Testis (tissue), 2 donors: Measurements from ENCODE around the gene WDR6.

ENCODE experiments used
- CTCF ChIP-seq, 3 experiments: fragments of 450-650 bp in 2 of 3; fragments of 200-600 bp in 1 of 3; sonication (generic) in 1 of 3; IDR thresholded peaks; one replicate each; pipeline ENCODE4 v1.5.1; 2016 to 2019; ENCODE audit warnings: antibody characterized with exemption in 3 of 3, mild to moderate bottlenecking in 2 of 3, moderate library complexity in 1 of 3
- POLR2A ChIP-seq: fragments of 450-650 bp; IDR thresholded peaks from one replicate; pipeline ENCODE4 v1.6.1; 2017; ENCODE audit warnings: antibody characterized with exemption, mild to moderate bottlenecking, moderate library complexity

- TF ChIP-seq POLR2A: no peak
- TF ChIP-seq CTCF (IDR thresholded peaks at IDR 0.05): no peak
Observed at GRCh38 chr3:48963591-48963990, 43.6 kb upstream of the WDR6 start.
